ENCODE measurements around the gene POLK.

Gene POLK

DNA sequence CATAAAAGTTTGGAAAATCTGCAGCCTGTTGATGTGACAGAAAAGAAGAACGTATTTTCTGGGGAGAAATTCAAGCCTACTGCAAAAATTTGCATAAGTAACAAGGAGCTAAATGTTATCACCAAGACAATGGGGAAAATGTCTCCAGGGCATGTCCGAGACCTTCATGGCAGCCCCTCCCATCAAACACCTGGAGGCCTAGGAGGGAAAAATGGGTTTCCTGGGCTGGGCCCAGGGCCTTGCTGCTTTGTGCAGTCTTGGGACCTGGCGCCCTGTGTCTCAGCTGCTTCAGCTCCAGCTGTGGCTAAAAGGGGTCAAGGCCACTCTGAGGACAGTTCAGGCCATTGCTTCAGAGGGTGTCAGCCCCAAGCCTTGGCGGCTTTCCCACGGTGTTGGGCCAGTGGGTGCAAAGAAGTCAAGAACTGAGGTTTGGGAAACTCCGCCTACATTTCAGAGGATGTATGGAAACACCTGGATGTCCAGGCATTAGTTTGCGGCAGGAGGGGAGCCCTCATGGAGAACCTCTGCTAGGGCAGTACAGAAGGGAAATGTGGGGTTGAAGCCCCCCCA is 13.4 kb upstream of the POLK start:
- TF ChIP-seq, protein P1, sequence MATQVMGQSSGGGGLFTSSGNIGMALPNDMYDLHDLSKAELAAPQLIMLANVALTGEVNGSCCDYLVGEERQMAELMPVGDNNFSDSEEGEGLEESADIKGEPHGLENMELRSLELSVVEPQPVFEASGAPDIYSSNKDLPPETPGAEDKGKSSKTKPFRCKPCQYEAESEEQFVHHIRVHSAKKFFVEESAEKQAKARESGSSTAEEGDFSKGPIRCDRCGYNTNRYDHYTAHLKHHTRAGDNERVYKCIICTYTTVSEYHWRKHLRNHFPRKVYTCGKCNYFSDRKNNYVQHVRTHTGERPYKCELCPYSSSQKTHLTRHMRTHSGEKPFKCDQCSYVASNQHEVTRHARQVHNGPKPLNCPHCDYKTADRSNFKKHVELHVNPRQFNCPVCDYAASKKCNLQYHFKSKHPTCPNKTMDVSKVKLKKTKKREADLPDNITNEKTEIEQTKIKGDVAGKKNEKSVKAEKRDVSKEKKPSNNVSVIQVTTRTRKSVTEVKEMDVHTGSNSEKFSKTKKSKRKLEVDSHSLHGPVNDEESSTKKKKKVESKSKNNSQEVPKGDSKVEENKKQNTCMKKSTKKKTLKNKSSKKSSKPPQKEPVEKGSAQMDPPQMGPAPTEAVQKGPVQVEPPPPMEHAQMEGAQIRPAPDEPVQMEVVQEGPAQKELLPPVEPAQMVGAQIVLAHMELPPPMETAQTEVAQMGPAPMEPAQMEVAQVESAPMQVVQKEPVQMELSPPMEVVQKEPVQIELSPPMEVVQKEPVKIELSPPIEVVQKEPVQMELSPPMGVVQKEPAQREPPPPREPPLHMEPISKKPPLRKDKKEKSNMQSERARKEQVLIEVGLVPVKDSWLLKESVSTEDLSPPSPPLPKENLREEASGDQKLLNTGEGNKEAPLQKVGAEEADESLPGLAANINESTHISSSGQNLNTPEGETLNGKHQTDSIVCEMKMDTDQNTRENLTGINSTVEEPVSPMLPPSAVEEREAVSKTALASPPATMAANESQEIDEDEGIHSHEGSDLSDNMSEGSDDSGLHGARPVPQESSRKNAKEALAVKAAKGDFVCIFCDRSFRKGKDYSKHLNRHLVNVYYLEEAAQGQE (IDR thresholded peaks at IDR 0.05; ENCODE audit: insufficient read depth in 1 of 2, low read depth in 2 of 2, low read length in 2 of 2): no peak
- TF ChIP-seq SIN3A (IDR thresholded peaks at IDR 0.05; ENCODE audit: borderline replicate concordance, insufficient read depth, low read length): no peak
- TF ChIP-seq FOXP2 (optimal IDR thresholded peaks at IDR 0.05; ENCODE audit: borderline replicate concordance, extremely low read depth, extremely low read length, insufficient read depth): no peak
- no peak for TF ChIP-seq POLR2AphosphoS5 (IDR thresholded peaks at IDR 0.05; ENCODE audit: low read depth, low read length)
- TF ChIP-seq TAF1 (IDR thresholded peaks at IDR 0.05; ENCODE audit: borderline replicate concordance, insufficient read depth, low read length): no peak

DNA sequence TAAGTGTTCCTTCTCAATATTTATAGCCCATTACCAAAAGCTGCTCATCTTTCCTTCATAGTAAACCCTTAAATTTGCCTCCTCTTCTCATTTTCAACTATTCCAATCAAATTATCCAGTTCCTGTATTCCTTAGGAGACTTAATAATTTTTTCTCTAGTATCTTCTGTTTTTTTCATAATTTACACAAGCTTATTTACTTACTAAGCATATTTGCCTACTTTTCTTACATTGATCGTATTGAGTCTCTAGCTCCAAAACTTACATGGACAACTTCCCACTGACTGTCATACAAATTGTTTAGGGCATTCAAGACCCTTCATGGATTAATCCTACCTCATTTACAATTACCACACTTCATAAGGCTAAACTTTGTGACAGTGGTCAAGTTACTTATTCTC is 3.9 kb upstream of the POLK start:
- TF ChIP-seq, protein P1 (IDR thresholded peaks at IDR 0.05; ENCODE audit: insufficient read depth in 1 of 2, low read depth in 2 of 2, low read length in 2 of 2): no peak
- TF ChIP-seq POLR2AphosphoS5 (IDR thresholded peaks at IDR 0.05; ENCODE audit: low read depth, low read length): no peak
- TF ChIP-seq SIN3A (IDR thresholded peaks at IDR 0.05; ENCODE audit: borderline replicate concordance, insufficient read depth, low read length): no peak
- no peak for TF ChIP-seq TAF1 (IDR thresholded peaks at IDR 0.05; ENCODE audit: borderline replicate concordance, insufficient read depth, low read length)
- no peak for TF ChIP-seq FOXP2 (optimal IDR thresholded peaks at IDR 0.05; ENCODE audit: borderline replicate concordance, extremely low read depth, extremely low read length, insufficient read depth)

DNA sequence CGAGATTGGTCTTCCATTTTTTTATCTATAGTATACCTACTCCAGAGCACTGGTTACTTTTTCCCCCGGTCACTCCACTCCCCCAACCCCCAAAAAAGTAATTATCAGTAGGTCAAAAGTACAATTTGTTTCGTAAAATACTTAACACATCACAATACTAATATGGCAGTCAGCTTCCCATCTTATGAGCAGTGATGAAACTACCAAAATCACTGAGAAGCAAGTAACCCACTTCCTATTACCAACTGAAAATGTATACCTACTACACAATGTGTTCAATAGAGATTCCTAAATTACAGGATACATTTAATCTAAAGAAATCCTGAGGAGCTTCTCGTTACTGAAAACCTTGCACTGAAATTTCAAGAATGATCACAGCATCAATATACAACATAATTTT is 2.1 kb upstream of the POLK start:
- TF ChIP-seq, protein P1 (IDR thresholded peaks at IDR 0.05; ENCODE audit: insufficient read depth in 1 of 2, low read depth in 2 of 2, low read length in 2 of 2): no peak
- TF ChIP-seq POLR2AphosphoS5 (IDR thresholded peaks at IDR 0.05; ENCODE audit: low read depth, low read length): no peak
- no peak for TF ChIP-seq SIN3A (IDR thresholded peaks at IDR 0.05; ENCODE audit: borderline replicate concordance, insufficient read depth, low read length)
- no peak for TF ChIP-seq FOXP2 (optimal IDR thresholded peaks at IDR 0.05; ENCODE audit: borderline replicate concordance, extremely low read depth, extremely low read length, insufficient read depth)
- no peak for TF ChIP-seq TAF1 (IDR thresholded peaks at IDR 0.05; ENCODE audit: borderline replicate concordance, insufficient read depth, low read length)

DNA sequence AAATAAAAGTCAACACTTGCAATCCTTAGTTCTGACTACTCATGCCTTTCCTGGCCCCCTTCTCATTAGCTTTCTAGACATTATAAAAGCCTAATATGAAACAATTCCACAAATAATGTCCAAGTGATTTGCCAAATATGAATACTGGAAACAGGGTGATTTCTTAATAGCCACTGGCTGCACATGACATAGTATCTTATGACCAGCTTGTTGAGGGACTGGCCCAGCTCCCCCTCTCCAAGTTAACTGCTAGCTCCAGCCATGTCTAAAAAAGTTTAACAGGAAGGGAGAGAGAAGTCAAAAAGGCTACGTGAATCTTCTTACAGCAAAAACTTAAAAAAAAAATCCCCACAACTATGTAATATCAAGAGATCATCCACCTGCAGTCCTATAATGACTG is 1.7 kb upstream of the POLK start:
- TF ChIP-seq POLR2AphosphoS5 (IDR thresholded peaks at IDR 0.05; ENCODE audit: low read depth, low read length) (no peak), SIN3A (IDR thresholded peaks at IDR 0.05; ENCODE audit: borderline replicate concordance, insufficient read depth, low read length) (no peak), FOXP2 (optimal IDR thresholded peaks at IDR 0.05; ENCODE audit: borderline replicate concordance, extremely low read depth, extremely low read length, insufficient read depth) (no peak), TAF1 (IDR thresholded peaks at IDR 0.05; ENCODE audit: borderline replicate concordance, insufficient read depth, low read length) (no peak)
- TF ChIP-seq, protein P1 (IDR thresholded peaks at IDR 0.05; ENCODE audit: insufficient read depth in 1 of 2, low read depth in 2 of 2, low read length in 2 of 2): no peak

All from PFSK-1 (cell line).